ENCODE results near the gene MATR3. TPM values are rescaled to one million over a fixed set of nuclear protein-coding genes. Genes with fewer than 3 reads are reported as not detected.
"Not testable (repeated sequence)": the region's sequence is repeated elsewhere in the genome, so short reads cannot be mapped to it uniquely, and the experiment has no call there.

MATR3 gene
- total RNA-seq, 1 experiment from 2014 or later: 267 TPM

- H3K56ac ChIP-seq (ENCODE audit: insufficient read length, low read depth, low read length); H3K9me3 Mint-ChIP-seq; H3K27me3 Mint-ChIP-seq (ENCODE audit: low read depth); H4K20me1 ChIP-seq (ENCODE audit: control insufficient read depth, insufficient read depth, insufficient read length); H2AK5ac ChIP-seq (ENCODE audit: insufficient read length, low read length); H3K27me3 ChIP-seq (ENCODE audit: insufficient read depth, low read length); H2BK20ac ChIP-seq (ENCODE audit: low read depth, low read length, poor library complexity, severe bottlenecking); H3K79me1 ChIP-seq (ENCODE audit: insufficient read depth, low read depth, low read length, poor library complexity, severe bottlenecking); H2BK15ac ChIP-seq (ENCODE audit: low read depth, low read length); H3K9ac ChIP-seq (ENCODE audit: extremely low read depth, insufficient read length, low read length); DNase-seq; H4K5ac ChIP-seq (ENCODE audit: insufficient read length, low read depth, low read length); H4K8ac ChIP-seq (replicated peaks; ENCODE audit: insufficient read length, low read depth, low read length); H3K18ac ChIP-seq (ENCODE audit: insufficient read length, low read depth, low read length); H2BK12ac ChIP-seq (ENCODE audit: insufficient read length, low read depth, low read length); H3K4me1 ChIP-seq (ENCODE audit: insufficient read depth, low read length); H3K4me2 ChIP-seq (ENCODE audit: insufficient read depth, insufficient read length, low read length); H3K23me2 ChIP-seq (ENCODE audit: insufficient read length, low read depth, low read length, poor library complexity, severe bottlenecking); H2AFZ ChIP-seq (ENCODE audit: low read length); H3K14ac ChIP-seq (ENCODE audit: insufficient read depth, low read length); H3K27ac Mint-ChIP-seq; H3K4ac ChIP-seq (ENCODE audit: low read depth, low read length); H3K23ac ChIP-seq (ENCODE audit: insufficient read length, low read depth, low read length); H4K91ac ChIP-seq (ENCODE audit: insufficient read length, low read depth, low read length); H2BK5ac ChIP-seq (ENCODE audit: insufficient read length, low read length); H3T11ph ChIP-seq (ENCODE audit: low read length); H2BK120ac ChIP-seq (ENCODE audit: low read depth, low read length, poor library complexity, severe bottlenecking); H3K4me3 Mint-ChIP-seq; H3K27ac ChIP-seq (ENCODE audit: insufficient read length, low read depth, low read length); H3K9me3 ChIP-seq (ENCODE audit: control insufficient read depth, low read depth, low read length): not testable (repeated sequence)
- no CpG with 5 or more reads among the region's 9 CpGs for WGBS (ENCODE audit: extremely low coverage, insufficient read length, low lambda C conversion rate)
- Mint-ChIP-seq H3K4me1 (peaks cover 10 to 17% of the 10 kb centered on the region in 2 experiments), H3K36me3 (ENCODE audit: insufficient read depth in 1 of 3, low read depth in 3 of 3) (peaks cover 20 to 51% (median 40%) of the 10 kb centered on the region in 3 experiments; a peak in 6 of 7 replicates)
- H3K79me2 ChIP-seq (ENCODE audit: insufficient read depth, low read length): peaks cover 64% of the 10 kb centered on the region
These were observed 54.3 kb downstream of the MATR3 start for GRCh38 chr5:139347863-139348262.

Measured in H9 (cell line).